NCI-H2081 (cell line): ENCODE results near the gene HBA1.
A peak's percentile ranks its signal among the peaks of the same experiment; 100 is the strongest.
"Not testable (repeated sequence)": the region's sequence is repeated elsewhere in the genome, so short reads cannot be mapped to it uniquely, and the experiment has no call there.

Source experiments
- DNase-seq, 2 experiments: peaks; one replicate each; lab custom pipeline; 2025; lab: John Stamatoyannopoulos, UW

The HBA1 gene

DNA sequence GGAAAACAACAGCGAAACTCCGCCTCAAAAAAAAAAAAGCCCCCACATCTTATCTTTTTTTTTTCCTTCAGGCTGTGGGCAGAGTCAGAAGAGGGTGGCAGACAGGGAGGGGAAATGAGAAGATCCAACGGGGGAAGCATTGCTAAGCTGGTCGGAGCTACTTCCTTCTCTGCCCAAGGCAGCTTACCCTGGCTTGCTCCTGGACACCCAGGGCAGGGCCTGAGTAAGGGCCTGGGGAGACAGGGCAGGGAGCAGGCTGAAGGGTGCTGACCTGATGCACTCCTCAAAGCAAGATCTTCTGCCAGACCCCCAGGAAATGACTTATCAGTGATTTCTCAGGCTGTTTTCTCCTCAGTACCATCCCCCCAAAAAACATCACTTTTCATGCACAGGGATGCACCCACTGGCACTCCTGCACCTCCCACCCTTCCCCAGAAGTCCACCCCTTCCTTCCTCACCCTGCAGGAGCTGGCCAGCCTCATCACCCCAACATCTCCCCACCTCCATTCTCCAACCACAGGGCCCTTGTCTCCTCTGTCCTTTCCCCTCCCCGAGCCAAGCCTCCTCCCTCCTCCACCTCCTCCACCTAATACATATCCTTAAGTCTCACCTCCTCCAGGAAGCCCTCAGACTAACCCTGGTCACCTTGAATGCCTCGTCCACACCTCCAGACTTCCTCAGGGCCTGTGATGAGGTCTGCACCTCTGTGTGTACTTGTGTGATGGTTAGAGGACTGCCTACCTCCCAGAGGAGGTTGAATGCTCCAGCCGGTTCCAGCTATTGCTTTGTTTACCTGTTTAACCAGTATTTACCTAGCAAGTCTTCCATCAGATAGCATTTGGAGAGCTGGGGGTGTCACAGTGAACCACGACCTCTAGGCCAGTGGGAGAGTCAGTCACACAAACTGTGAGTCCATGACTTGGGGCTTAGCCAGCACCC lies 1.2 kb upstream of the HBA1 start:
- DNase-seq = no peak

DNA sequence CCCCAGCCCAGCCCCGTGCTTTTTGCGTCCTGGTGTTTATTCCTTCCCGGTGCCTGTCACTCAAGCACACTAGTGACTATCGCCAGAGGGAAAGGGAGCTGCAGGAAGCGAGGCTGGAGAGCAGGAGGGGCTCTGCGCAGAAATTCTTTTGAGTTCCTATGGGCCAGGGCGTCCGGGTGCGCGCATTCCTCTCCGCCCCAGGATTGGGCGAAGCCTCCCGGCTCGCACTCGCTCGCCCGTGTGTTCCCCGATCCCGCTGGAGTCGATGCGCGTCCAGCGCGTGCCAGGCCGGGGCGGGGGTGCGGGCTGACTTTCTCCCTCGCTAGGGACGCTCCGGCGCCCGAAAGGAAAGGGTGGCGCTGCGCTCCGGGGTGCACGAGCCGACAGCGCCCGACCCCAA lies 474 bp upstream of the HBA1 start:
- DNase-seq = not testable (repeated sequence)

DNA sequence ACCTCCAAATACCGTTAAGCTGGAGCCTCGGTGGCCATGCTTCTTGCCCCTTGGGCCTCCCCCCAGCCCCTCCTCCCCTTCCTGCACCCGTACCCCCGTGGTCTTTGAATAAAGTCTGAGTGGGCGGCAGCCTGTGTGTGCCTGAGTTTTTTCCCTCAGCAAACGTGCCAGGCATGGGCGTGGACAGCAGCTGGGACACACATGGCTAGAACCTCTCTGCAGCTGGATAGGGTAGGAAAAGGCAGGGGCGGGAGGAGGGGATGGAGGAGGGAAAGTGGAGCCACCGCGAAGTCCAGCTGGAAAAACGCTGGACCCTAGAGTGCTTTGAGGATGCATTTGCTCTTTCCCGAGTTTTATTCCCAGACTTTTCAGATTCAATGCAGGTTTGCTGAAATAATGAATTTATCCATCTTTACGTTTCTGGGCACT lies 928 bp downstream of the HBA1 start:
- no peak for DNase-seq

DNA sequence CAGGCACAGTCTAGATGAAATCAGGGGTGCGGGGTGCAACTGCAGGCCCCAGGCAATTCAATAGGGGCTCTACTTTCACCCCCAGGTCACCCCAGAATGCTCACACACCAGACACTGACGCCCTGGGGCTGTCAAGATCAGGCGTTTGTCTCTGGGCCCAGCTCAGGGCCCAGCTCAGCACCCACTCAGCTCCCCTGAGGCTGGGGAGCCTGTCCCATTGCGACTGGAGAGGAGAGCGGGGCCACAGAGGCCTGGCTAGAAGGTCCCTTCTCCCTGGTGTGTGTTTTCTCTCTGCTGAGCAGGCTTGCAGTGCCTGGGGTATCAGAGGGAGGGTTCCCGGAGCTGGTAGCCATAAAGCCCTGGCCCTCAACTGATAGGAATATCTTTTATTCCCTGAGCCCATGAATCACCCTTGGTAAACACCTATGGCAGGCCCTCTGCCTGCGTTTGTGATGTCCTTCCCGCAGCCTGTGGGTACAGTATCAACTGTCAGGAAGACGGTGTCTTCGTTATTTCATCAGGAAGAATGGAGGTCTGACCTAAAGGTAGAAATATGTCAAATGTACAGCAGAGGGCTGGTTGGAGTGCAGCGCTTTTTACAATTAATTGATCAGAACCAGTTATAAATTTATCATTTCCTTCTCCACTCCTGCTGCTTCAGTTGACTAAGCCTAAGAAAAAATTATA lies 1.6 kb downstream of the HBA1 start:
- DNase-seq = no peak

DNA sequence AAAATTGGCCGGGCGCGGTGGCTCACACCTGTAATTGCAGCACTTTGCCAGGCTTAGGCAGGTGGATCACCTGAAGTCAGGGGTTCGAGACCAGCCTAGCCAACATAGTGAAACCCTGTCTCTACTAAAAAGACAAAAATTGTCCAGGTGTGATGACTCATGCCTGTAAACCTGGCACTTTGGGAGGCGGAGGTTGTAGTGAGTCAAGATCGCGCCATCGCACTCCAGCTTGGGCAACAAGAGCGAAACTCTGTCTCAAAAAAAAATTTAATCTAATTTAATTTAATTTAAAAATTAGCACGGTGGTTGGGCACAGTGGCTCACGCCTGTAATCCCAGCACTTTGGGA lies 2.2 kb downstream of the HBA1 start:
- DNase-seq = no peak

DNA sequence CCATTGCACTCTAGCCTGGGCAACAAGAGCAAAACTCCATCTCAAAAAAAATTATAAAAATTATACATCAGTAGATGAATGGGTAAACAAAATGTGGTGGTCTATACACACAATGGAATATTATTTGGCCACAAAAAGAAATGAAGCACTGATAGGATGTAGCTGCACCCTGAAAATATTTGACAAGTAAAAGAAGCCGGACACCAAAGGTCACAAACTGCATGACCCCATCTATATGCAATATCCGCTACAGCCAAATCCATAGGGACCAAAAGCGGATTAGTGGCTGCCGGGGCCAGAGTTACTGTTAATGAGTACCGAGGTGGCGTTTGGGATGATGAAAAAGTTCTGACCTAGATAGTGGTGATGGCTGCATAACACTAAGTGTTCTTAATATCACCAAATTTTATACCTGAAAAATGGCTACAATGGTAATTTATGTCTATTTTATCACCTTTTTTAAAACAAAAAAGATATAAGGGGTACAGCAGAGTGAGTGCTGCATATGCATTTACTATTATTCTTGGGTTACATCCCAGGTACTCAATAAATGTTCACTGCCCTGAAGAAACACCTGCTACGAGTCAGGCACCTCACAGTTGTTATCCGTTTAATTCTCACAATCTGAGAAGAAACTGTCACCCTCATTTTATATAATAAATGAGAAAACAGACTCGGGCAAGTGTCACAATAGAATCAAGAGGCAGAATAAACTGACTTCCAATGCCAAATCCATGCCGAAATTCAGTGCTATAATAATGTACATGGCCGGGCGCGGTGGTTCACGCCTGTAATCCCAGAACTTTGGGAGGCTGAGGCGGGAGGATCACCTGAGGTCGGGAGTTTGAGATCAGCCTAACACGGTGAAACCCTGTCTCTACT lies 3.0 kb downstream of the HBA1 start:
- no peak for DNase-seq

DNA sequence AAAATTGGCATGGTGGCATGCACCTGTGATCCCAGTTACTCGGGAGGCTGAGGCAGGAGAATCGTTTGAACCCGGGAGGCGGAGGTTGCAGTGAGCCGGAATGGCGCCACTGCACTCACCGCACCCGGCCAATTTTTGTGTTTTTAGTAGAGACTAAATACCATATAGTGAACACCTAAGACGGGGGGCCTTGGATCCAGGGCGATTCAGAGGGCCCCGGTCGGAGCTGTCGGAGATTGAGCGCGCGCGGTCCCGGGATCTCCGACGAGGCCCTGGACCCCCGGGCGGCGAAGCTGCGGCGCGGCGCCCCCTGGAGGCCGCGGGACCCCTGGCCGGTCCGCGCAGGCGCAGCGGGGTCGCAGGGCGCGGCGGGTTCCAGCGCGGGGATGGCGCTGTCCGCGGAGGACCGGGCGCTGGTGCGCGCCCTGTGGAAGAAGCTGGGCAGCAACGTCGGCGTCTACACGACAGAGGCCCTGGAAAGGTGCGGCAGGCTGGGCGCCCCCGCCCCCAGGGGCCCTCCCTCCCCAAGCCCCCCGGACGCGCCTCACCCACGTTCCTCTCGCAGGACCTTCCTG lies 3.7 kb downstream of the HBA1 start, which contains the start of gene HBQ1:
Gene HBQ1, plus strand, starts transcription at position 359 of the 575 bp plus-strand sequence. Its CDS starts 28 bp downstream, at position 387.
- DNase-seq = no peak

DNA sequence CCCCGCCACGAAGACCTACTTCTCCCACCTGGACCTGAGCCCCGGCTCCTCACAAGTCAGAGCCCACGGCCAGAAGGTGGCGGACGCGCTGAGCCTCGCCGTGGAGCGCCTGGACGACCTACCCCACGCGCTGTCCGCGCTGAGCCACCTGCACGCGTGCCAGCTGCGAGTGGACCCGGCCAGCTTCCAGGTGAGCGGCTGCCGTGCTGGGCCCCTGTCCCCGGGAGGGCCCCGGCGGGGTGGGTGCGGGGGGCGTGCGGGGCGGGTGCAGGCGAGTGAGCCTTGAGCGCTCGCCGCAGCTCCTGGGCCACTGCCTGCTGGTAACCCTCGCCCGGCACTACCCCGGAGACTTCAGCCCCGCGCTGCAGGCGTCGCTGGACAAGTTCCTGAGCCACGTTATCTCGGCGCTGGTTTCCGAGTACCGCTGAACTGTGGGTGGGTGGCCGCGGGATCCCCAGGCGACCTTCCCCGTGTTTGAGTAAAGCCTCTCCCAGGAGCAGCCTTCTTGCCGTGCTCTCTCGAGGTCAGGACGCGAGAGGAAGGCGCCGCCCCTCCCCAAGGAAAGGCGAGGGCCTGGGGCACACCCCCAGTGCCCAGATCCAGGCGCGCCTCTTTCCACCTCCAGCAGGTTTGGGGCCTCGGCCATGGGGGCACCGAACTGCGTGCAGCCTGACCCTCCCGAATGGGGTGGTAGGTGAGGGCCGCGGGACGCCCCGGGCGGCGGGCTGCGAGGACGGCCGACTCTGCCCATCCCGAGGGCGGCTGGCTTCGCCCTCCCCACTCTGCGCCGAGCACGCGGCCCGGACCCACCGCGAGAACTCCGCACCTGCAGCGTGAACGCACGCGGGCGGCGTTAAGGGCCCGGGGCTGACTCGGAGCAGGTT lies 4.4 kb downstream of the HBA1 start:
- peak; percentile 70 to 73 for DNase-seq

DNA sequence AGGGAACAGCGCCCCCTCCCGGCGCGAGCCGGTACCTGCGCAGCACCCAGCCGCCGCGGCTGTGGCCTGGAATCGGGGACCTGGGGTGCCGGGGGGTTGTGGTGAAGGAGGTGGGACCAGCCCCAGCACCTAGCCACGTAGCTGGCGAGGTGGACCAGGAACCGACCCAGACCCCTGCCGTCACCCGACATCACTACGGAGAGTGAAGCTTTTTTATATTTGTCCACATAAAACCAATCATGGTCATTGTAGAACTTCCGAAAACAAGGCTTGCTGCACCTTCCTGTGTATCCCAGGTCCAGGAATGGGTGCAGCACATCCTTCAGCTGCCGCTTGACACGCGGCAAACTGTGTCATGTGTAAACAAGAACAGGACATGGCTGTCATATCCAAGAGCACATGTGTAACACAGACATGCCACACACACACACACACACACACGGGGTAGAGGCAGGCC lies 5.1 kb downstream of the HBA1 start:
- no peak for DNase-seq

DNA sequence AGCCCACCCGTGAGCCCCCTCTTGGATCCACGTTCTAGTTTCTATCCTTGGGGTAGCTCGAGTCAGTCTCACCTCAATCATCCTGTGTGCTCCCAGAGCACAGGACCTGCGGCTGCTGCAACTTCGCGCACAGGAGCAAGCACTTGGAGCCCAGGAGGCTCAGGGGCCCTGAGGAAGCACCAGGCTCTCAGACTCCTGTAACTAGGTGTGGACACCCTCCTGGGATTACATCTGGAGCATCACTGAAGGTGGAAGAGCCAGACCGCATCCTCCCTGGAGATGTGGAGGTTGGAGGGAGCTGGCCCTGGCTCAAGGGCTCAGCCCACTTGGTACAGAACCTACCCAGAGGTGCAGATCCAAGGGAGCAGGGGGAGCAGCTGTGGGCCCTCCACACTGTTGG lies 6.5 kb downstream of the HBA1 start:
- DNase-seq = no peak

DNA sequence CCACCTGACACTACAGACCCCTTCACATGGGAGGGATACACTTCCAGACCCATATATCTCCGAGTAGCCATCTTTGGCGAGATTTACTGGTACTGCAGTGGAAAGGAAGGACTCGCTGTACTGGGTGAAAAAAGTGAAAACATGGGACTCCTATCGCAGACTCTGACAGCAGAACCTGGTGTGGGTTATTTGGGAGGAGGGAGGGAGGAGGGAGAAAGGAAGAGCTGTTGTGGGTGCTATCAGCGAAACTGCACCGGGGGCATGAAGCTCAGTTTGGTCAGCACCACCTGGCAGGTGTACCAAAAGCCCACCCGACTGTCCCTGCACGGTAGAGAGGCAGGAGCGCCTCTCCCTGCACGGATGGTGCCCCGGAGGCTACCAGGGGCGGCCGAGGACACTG lies 8.7 kb downstream of the HBA1 start:
- no peak for DNase-seq

DNA sequence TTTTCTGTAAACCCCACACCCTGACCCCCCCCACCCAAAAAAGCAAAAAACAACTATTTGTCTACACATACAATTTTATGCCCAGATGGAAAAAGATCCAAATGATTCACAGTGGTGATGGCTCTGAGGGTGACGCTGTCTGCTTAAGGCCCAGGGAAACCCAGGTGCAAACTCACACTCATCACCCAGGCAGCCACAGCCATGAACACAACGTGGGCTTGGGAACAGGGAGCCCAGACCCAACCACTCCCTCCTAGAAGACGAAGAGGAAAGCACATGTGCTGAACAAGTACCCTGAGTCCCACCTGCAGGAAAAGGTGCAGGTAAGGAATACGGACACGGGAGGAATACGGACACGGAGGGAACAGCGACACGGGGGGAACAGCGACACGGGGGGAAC lies 9.2 kb downstream of the HBA1 start:
- DNase-seq = no peak

DNA sequence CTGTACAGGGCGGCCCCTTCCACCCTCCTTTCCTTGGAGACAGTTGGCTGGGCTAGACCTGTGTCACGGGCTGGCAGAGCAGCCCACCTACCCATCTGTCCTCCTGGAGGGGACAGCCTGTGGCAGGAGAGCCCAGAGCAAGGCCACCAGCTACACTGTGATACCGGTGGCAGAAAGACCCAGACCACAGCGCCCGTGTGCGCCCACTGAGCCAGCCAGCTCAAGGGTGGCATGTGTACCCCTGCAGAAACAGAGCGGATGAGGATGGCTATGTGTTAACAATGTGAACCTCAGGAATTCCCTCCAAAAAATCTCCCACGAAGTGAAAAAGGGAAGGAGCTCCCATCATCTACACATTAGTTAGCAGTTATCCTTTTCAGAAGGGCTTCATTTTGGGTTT lies 10.8 kb downstream of the HBA1 start:
- no peak for DNase-seq

DNA sequence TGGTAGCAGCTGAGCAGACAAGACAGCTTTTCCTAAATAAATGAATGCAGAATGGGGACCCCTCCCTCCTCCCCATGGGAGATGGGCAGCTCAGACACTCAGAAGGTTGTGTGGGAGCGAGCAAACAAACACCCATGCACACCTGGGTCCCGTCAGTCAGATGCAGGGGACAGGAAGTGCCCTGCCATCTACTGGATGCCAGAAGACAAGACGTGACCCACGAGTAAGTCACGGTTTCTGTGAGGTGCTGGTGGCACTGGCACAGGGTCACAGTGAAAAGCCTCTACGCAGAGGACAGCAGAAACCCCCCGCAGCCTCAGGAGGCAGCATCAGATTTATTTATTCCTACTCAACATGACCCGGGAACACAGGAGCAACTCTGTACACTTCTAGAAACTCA lies 12.2 kb downstream of the HBA1 start:
- DNase-seq = no peak

DNA sequence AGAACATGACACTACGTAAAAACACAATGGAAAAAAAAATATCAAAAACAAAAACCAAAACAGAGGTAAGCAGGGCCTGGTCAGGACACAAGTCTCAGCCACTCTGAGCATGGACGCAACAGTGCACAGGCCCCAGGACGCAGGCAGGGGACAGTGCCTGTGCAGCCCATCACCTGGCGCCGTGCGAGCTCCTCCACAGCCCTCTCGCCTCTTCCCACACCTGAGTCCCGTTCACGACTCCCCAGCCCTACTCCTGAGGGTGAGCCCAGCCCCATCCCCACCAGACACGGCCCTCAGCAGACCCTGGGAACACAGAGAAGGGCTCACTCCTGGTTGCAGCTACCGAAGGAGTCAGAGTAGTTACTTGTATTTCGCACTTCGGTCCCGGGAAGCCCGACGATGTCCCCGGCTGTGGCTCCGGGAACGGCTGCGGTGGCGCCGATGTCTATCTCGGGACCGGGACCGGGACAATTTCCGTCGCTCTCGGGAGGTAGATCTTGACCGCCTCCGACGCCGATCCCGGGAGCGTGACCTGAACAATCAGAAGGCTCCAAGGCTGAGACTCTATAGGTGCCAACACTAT lies 13.2 kb downstream of the HBA1 start:
- DNase-seq = no peak

DNA sequence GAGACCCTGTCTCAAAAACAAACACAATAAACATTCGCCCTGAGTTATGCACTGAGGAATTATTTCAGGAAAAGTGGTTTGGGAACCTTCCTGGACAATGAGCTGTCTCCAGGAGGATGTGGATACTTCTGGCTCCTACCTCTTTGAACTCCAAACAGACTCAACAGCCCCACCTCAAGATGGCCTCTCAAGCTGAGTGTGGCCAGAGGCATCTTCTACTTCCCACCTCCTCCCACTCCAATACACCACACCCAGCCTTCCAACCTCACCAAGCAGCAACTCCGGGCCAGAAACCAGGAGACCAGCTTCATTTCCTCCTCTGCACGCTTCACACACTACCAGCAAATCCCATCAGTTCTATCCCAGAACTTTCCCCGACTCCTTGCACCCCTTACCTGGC lies 15.4 kb downstream of the HBA1 start:
- no peak for DNase-seq

DNA sequence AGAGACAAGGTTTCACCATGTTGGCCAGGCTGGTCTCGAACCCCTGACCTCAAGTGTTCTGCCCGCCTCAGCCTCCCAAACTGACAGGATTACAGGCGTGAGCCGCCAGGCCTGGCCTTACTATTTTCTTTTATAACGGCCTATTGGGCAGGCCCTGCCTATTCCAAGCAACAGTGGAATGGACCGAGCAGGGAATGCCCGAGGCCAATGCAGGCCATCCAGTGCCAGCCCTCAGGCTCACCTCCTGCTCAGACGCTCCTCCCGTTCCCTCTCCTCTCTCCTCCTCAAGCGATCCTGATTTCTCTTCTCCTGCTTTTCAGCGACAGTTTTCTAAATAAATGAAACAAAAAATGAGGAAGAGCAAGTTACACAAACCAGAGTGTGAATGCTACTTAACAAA lies 16.2 kb downstream of the HBA1 start:
- no peak for DNase-seq

DNA sequence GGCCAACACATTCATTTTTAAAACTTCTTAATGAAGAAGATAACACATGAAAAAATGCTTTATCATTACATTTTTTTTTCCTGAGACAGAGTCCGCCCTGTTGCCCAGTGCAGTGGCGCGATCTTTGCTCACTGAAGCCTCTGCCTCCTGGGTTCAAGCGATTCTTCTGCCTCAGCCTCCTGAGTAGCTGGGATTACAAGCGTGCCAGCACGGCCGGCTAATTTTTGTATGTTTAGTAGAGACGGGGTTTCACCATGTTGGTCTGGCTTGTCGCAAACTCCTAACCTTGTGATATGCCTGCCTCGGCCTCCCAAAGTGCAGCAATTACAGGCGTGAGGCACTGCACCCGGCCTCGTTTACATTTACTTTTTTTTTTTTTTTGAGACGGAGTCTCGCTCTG lies 17.0 kb downstream of the HBA1 start:
- no peak for DNase-seq

DNA sequence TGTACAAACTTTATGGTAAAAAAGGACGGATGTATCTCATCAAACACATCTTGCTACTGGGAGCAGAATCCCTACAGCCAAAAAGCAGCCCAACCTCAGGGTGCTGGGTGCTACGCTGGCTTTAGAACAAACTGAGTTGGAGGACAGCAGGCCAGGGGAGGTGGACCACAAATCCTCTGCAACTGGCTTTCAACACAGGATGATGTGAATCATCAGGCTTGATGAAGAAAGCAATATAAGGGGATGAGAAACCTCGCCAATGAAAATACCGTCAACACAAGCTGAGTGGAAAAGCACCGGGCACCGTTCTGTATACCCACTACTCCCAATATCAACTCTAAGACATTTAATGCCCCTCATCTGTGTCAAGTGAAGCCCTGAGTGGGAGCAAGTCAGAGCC lies 18.0 kb downstream of the HBA1 start:
- no peak for DNase-seq

DNA sequence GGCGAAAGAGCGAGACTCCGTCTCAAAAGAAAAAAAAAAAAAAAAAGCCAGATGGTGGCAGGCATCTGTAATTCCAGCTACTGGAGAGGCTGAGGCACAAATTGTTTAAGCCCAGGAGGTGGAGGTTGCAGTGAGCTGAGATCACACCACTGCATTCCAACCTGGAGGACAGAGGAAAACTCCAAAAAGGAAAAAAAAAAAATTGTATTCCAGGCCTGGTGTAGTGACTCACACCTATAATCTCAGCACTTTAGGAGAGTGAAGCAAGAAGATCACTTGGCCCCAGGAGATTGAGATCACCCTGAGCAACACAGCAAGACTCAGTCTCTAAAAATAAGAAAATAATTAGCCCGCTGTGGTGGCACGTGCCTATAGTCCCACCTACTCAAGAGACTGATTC lies 23.9 kb downstream of the HBA1 start:
- no peak for DNase-seq

DNA sequence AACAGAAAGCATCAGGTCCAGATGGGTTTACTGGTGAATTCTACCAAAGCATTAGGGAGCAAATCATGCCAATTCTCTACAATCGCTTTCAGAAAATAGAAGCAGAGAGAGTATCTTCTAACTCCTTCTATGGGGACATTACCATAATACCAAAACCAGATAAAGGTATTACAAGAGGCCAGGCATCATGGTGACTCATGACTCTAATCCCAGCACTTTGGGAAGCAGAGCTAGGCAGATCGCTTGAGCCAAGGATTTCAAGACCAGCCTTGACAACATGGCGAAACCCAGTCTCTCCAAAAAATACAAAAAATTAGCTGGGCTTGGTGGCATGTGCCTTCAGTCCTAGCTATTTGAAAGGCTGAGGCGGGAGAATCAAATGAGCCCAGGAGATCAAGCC lies 26.8 kb downstream of the HBA1 start:
- DNase-seq = no peak
